HG02840 (cell line): ENCODE results near the gene BTAF1.
"Not testable (repeated sequence)": the region's sequence is repeated elsewhere in the genome, so short reads cannot be mapped to it uniquely, and the experiment has no call there.

Experiments
- ATAC-seq: cut with Tn5 transposase; IDR thresholded peaks from one replicate; pipeline ENCODE4 v1.9.1; 2021; ENCODE audit warnings: mild to moderate bottlenecking, moderate library complexity, moderate number of reproducible peaks; ENCODE audit not compliant: unreplicated experiment, low FRiP score

BTAF1 gene

DNA sequence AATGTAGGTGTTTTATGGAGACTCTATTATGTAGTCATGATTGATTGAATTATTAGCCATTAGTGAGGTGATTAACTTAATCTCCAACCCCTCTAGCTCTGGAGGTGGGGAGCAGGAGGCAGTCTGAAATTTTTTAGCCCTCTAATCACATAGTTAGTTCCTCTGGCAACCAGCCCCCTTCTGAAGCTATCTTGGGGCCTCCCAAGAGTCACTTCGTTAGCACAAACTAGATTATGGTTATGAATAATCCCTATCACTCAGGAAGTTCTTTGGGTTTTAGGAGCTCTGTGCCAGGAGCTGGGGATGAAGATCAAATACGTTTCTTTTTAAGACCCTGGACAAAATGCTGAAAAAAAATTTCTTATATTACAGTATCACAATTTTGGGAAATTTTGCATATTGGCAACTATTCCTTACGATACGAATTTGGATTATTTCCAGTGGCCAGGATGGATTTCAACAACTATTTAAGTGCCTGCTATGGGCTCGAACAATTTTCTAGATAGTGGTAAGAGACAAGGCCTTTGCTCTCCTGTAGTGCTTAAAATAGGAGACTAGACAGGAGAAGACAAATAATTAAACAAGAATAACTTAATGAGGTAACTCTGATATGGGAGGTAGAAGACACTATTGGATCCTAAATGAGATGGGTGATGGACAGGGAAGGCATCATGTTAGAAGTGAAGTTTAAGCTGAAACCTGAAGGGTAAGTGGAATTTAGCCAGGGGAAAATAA is 52.9 kb downstream of the BTAF1 start:
- no peak for ATAC-seq

DNA sequence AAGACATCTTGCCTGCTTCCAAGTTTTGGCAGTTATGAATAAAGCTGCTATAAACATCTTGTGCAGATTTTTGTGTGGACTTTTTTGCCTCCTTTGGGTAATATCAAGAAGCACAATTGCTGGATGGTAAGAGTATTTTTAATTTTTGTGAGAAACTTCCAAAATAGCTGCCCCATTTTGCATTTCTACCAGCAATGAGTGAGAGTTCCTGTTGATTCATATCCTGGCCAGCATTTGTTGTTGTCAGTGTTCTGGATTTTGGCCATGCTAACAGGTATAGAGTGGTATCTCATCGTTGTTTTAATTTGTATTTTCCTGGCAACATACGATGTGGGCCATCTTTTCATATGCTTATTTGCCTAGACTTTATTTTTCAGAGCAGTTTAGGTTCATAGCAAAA is 53.9 kb downstream of the BTAF1 start:
- no peak for ATAC-seq

DNA sequence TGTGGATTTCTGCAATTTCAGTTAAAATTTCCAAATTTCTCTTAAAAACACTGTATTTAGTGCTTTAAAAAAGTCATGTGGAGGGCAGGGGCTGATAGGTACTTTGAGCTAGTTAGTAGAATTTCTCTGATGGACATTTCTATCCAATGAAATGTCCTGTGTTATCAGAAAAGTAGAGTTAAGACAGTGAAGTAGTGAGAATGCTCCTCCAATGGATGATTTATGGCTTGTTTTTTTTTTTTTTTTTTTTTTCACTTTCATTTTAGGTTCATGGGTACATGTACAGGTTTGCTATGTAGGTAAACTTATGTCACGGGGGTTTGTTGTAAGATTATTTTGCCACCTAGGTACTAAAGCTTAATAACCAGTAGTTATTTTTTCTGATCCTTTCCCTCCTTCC is 55.0 kb downstream of the BTAF1 start:
- no peak for ATAC-seq

DNA sequence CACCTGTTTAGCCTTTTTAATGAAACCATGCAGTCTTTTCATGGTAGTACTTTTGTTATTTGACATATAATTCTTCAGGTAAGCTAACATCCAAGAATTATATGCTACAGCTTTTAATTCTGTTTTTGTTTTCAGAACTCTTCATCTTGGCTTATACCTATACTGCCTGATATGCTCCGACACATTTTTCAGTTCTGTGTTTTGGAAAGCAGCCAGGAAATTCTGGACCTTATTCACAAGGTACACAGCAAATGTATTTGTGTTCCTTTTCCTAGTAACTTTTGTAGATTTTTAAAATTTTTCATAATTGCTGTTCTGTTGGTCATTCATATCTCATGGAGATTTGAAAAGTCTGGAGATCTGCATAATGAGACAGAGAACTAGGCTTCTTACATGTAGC is 56.7 kb downstream of the BTAF1 start:
- no peak for ATAC-seq

DNA sequence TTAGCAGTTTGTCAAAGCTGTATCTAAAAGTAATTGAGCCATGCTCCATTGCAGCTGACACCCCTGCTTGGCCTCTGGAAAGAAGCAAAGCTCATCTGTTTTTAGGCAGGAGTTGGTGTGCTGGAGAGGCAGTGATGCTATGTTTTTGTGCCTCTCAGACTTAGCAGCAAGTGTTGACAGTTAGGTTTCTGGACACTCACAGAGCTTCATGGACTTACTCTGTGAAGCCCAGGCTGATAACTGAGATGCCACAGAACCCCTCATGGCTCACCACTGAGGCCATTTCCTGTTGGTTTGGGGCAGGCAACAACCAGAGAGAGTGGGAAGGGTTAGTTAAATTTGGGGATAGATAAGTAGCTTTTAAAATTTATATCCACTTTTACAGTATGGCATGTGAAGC is 59.8 kb downstream of the BTAF1 start:
- ATAC-seq, result no peak

DNA sequence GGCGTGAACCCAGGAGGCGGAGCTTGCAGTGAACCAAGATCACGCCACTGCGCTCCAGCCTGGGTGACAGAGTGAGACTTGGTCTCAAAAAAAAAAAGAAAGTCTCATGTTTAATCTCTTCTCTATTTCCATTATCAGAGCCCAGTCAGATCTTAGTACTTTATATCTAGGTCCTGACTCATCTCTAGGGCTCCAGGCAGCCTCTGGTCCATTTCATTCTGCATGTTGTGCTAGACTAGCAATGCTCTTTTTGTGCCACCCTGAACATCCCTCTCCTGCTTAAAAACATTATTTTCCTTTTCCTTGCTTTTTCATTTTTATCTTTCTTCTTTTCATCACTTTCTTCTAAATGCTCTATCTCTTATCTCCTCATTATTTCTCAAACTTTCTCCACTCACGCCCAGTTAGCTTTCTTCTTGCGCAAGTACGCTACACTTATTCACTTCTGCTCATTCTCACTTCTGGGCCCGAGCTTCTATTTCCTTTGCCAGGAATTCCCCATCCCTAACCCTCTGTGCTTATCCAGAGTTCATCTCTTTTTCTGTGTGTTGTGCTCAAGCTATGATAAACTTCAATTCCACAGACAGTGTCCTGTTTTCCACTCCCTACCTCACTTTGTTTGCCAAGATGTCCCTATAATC is 63.9 kb downstream of the BTAF1 start:
- ATAC-seq, result no peak

DNA sequence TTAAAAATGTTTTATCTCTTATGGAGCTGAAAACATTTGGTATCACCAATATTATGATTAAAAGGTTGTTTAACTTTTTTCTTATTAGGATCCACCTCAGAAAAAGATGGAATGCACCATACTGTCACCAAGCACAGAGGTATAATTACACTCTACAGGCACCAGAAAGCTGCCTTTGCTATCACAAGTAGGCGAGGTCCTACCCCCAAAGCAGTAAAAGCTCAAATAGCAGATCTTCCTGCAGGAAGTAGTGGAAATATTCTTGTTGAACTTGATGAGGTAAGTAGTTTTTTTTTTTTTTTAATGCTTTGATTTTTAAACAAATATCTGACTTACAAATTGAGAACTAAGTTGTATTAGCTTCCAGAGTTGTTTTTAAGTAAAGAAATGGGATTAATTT is 68.5 kb downstream of the BTAF1 start:
- no peak for ATAC-seq

DNA sequence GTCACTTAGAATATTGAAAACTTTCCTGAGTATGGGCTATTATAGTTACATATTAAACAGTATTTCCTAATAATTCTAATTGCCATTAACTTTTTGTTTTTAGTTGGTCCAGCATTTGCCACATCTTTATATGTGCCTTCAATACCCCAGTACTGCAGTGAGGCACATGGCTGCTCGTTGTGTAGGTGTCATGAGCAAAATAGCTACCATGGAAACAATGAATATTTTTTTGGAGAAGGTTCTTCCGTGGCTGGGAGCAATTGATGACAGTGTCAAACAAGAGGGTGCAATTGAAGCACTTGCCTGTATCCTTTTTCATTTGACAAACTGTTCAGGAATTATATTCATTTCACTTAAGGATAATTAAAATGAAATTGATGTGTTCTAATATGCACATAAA is 72.7 kb downstream of the BTAF1 start:
- no peak for ATAC-seq

DNA sequence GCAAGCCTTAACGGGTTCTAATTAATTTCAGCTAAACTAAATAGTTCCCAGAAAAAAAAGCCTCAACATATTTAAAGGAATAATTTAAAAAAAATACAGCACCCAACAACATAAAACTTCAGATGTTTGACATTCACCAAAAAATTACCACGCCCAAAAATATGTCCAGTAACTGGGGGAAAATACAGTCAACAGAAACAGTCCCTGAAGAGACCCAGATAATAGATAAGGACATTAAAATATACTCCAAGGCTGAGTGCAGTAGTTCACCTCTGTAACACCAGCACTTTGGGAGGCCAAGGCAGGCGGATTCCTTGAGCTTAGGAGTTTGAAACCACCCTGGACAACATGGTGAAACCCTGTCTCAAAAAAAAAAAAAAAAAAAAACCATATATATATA is 78.0 kb downstream of the BTAF1 start:
- no peak for ATAC-seq

DNA sequence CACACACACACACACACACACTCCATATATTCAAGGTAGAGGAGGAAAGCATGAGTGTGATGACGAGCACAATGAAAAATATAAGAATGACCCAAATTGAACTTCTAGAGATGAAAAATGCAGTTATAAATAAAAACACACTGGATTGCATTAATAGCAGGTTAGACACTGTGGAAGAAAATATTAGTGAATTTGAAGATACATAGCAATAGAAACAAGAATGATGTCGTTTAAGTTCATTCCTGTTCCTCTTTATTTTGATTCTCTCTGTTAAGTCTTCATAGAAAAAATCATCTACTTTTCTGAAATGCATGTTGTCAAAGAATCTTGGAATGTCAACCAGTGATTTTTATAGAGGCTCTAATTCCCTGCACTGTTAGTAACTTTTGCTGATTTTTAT is 78.4 kb downstream of the BTAF1 start:
- no peak for ATAC-seq

DNA sequence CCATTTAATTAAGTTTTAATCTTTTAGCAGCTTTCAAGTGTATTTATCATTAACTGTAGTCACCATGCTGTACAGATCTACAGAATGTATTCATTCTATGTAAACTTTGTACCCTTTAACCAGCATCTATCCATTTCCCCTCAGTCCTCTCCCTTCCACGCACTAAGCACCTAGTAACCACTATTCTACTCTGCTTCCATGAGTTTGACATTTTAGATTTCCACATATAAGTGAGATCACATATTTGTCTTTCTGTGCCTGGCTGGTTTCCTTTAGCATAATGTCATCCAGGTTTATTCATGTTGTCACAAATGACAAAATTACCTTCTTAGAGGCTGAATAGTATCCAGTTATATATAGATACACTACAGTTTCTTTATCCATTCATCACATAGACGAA is 79.7 kb downstream of the BTAF1 start:
- no peak for ATAC-seq

DNA sequence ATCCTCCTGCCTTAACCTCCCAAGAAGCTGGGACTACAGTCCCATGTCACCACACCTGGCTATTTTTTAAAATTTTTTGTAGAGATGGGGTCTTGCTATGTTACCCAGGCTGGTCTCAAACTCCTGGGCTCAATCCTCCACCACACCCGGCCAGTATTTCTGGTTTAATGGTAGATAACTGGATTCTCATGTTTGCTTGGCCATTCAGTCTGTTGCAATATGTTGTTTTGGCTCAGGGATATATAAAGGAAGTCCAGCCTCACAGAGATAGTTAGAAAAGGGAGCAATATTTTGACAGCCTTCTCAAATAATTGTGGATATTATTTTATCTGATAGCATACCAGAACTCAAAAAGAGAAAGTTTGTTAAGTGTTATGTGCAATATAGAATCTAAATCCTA is 82.4 kb downstream of the BTAF1 start:
- ATAC-seq, result no peak

DNA sequence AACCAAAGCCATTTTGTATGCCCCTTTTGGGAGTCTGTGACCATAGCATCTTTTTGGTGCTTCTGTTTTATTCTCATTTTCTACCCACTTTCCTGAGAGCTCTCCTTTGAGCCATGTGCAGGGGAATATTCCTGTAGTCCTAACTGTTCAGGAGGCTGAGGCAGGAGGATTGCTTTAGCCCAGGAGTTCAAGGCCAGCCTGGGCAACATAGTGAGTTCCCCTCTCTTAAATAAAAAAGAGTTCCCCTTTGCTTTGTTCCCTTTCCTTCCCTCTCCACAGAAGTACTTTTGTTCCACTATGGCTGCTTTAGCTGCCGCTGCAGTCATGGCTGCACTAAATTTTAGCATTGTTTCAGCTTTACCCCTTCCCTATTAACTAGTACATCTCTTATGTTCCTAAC is 85.9 kb downstream of the BTAF1 start:
- no peak for ATAC-seq

DNA sequence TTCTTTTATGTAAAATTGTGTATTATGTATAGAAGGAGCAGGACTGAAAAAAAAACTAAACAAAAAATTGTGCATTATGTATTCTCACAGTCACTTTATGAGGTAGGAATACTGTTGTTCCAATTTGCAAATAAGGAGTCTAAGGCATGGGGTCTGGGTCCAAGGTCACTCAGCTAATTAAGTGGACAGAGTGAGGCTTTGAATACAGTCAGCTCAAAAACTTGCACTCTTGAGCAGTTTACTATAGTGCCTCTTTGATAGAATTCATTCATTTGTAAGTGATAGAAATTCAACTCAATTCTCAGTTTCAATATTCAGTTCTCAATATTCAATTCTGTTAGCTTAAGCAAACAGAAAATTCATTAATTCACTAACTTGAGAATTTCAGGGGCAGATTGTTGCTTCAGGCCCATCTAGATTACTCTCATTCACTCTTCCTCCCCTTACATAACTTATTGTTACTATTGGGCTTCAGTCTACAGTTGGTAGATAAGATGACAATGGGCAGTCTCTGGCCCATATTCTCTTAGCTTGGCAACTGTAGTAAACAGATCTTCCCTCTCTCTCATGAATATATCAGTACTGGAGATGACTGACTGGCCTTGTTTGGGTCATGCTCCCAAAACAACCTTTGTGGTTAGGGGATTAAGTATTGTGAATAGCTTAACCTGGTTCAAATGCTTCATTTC is 86.6 kb downstream of the BTAF1 start:
- ATAC-seq, result no peak

DNA sequence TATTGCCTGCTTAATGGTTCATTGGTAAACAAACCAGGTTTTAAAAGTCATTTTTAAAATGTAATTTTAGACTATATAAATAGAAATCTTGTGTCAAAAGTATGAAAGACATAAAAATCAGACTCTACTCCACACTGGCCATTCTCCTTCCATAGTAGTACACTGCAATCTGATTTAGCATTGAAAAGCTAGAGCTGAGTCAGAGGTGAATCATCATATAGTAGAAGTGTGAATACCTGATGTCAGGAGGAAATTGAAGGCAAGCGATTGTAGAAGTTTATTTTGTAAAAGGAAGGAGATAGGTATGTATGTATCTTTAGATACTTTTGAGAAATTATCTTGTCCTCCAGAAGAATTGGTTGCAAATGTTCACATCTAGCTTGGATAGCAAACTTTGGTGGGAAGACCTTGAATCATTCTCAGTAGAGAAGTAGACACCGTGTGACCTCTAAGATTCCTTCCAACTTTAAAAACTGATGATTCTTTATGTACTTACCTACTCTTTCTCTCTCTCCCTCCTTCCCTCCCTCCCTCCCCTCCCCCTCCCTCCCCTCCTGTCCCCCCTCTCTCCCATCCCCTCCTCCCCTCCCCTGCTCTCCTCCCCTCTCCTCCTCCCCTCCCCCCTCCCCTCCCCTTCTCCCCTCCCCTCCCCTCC is 88.1 kb downstream of the BTAF1 start:
- ATAC-seq, result no peak

DNA sequence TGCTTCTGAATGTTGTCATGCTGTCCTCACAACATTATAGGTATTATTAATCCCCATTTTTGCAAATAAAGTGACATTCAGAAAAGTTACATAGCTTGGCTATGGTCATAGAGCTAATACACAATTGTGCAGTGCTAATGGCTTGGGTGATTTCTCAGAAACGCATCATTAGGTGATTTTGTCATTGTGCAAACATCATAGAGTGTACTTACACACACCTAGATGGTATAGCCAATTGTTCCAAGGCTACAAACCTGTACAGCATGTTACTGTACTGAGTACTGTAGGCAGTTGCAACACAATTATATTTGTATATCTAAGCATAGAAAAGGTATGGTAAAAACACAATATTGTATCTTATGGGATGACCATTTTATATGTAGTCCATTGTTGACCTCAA is 91.0 kb downstream of the BTAF1 start:
- ATAC-seq, result no peak

DNA sequence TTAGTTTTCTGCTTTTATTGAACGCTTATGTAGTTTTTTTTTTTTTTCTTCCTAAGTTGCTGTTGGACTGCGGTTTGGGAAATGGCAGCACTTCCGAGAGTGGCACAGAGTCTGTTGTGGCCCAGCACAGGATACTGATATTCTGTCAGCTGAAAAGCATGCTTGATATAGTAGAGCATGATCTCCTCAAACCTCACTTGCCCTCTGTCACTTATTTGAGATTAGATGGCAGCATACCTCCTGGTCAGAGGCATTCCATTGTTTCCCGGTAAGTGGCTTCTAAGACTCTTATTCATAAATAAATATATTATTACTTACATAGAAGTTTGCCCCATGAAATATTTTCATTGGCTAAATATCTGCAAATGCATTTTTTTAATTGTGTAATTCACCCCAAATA is 101.1 kb downstream of the BTAF1 start:
- ATAC-seq, result no peak

DNA sequence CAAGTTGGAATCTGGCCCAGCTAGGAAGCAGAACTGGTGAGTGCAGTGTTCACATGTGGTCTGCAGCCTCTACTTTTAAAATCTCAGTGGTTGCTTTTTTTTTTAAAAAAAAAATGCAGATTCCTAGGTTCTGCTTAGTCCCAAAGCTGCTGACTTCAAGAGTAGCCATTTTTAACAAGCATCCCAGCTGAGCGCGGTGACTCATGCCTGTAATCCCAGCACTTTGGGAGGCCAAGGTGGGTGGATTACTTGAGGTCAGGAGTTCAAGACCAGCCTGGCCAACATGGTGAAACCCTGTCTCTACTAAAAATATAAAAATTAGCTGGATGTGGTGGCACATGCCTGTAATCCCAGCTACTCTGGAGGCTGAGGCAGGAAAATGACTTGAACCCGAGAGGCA is 101.8 kb downstream of the BTAF1 start:
- not testable (repeated sequence) for ATAC-seq

DNA sequence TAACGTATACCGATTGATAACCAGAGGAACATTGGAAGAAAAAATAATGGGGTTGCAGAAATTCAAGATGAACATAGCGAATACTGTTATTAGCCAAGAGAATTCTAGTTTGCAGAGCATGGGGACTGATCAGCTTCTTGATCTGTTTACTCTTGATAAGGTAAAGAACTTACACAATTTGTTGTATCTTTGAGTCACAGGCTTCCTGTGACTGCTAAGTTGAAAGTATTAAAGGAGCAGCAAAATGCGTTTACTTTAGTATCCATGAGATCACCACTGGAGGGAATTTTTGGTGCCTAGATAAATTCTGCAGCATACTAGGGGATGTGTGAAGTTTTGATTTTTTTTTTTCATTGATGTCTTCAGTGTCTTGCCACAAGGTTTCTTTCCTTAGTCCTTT is 103.6 kb downstream of the BTAF1 start:
- no peak for ATAC-seq

DNA sequence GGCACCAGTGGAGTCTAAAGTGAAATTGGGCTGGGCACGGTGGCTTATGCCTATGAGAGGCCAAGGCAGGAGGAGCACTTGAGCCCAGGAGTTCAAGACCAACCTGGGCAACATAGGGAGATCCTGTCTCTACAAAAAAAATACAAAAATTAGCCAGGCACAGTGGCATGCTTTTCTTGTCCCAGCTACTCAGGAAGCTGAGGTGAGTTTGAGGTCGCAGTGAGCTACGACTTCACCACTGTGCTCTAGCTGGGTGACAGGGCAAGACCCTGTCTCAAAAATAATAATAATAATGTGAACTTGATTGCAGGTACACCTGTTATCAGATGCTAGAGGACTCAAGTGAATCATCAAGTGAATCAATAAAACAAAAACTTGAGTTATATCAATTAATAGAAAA is 108.0 kb downstream of the BTAF1 start:
- ATAC-seq, result no peak

DNA sequence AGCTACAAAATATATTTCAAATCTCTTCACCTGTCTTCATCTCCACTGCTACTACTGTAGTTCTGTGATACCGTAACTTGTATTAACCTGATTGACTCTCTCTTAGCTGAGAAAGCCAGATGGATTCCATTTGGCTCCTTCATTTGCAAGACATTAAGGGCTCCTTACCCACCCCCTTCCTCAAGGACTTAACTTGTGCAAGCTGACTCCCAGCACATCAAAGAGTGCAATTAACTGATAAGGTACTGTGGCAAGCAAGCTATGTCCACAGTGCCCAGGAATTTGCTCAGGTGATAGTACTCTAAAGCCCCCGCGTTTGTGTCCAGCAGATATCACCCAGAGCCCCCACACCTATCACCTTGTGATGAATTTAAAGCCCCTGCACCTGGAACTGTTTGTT is 109.5 kb downstream of the BTAF1 start:
- ATAC-seq, result not testable (repeated sequence)
